ENCODE data around the gene FOXJ1.

The FOXJ1 gene

DNA sequence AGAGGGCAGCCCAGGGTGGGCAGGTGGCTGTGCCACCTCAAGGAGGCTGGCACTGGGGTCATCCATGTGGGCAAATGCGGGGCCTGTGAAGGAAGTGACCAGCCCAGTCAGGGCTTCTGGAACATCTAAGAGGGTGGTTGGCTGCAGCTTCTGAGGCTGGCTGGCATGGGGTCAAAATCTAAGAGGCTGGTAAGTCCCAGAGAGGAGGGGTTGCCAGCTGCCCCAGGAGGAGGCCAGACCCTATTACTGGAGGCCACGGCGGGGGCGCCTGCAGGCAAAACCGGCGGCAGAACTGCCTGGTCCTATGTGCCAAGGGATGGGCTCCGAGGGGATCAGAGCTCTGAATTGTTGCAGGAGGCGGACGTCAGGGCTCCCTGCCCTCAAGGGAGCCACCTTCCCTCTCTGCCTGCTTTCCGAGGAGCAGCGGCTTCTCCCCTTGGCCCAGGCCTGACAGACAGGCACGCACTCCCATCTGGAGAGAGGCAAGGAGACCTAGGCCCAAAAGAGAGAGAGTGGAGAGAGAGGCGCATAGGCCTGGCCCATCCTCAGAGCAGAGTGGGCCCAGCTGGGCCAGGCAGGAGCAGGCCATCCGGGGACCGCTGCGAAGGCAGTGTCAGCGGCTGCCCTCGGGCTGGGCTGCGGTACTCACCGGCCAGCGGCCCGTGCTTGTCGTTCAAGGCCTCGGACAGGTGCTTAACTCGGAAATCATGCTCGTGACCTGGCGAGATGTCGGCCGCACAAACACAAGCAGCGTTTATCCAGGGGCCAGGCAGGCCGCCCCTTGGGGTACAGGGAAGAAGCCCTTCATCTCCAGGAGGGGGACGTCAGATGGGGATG lies 51.1 kb downstream of the FOXJ1 start:
- DNase-seq, result no peak

DNA sequence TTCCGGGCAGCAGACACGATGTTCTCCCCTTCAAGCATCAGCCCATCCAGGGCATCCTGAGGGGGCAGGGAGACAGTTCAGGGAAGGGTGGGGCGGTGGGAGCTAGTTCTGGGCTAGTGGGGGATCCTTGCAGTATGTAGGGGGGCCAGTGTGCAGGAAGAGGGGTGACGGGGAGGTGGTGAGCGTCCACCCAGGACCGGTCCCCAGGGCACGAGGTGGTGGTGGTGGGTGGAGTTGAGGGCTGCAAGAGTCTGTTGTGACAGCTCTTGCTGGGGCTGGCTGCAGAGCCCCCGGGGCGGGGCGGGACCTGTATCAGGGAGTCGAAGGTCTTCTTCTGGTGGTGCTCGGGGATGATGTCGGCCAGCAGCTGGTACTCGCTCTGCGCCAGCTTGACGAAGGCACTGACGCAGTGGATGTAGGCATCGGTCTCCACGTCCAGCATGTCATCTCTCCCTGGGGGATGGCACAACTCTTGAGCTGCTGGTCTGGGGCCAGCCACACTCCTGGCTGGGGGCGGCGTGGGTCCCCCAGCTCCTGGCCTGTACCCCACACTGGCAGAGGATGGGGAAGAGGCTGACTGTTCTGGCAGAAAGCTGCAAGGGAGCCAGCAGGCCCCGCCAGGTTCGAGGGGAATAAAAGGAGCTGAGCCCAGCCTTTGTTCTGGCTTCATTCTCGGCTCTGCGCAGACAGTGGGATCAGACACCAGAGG lies 52.0 kb downstream of the FOXJ1 start:
- DNase-seq, result no peak

DNA sequence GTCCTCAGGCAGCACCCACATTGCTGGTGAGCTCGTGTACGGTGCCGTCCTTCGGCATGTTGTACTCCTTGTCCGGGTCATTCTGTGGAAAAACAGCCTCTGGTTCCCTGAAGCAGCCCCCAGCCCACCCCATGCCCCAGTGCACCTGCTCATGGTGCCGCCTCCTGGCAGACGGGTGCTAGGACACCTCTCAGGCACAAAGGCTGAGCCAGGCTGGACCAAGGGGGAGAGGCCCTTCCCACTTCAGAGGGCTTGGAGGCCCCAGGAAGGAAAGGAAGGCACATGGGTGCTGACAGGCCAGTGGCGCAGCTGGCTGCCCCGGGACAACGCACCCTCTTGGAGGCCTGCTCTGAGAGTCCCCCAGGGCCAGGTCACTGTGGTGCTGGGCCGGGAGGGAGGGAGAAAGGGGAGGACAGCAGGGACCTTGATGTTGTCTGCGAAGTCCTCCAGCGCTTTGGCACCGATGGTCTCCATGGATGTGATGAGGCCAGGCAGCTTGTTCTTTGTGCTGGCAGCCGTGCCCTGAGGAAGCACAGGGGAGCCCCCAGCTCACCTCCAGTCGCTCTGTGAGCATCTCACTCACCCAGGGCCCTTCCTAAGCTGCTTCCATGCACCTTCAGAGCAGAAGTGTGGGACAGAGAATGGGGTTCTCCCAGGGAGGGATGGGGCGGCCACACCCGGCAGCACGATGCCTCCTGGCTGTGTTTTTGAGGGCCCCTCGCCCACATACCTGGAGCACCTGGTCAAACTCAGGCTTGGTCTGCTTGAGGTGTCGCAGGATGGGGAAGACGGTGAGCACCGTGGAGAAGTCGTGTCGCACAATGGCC lies 52.8 kb downstream of the FOXJ1 start:
- no peak for DNase-seq

DNA sequence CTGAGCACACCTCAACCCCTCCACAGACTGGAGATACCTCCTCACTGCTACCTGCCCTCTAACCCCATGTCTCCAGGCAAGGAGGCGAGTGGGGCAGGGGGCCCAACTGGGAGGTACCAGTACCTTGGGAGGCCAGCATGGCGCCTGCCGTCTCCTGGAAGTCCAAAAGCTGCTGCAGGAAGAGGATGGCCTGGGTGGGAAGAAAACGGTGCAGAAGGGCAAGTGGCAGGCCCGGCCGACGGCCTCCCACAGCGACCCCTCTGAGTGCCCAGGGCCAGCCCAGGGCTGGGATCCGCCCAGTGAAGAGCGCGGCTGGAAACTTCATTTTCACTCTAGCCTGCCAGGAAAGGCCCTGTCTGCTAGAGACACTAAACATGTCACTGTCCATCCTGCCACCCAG lies 53.5 kb downstream of the FOXJ1 start:
- no peak for DNase-seq

DNA sequence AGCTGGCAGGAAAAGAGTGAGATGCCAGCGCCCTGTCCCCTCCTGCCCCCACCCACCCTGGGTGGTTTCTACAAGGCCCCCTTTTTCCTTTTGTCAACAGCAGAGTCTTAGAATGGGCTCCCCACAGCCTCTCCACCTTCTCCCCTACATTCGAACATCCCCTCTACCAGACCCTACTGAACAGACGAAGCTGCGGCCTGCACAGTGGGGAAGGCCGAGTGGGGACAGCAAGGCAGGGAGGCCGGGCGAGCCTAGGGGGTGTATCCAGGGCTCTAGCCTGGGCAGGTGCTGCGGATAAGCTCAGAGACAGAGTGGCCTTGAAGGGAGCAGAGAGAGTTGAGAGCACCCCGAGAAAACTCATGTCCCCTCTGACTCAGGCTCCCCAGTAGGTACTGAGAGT lies 54.7 kb downstream of the FOXJ1 start:
- no peak for DNase-seq
